PC-3 (cell line): ENCODE data around the gene HSPA1L. TPM values are rescaled to one million over a fixed set of nuclear protein-coding genes. Genes with fewer than 3 reads are reported as not detected.
A peak's percentile ranks its signal among the peaks of the same experiment; 100 is the strongest.

ENCODE experiments used
- ATAC-seq: fragments of 200-7000 bp; cut with Tn5 transposase; 2 replicates; pipeline ENCODE4 v1.9.1; 2020; ENCODE audit warnings: mild to moderate bottlenecking, moderate library complexity
- BruUV-seq: library from RNA; stranded (reverse); fragments of 400-500 nt; replicated peaks from 2 replicates; lab custom pipeline; 2021; lab: Mats Ljungman, UMichigan
- CTCF ChIA-PET: fragments of 300-600 bp; sonication (Branson Sonifier 250); formaldehyde crosslinking; loops from one replicate; lab custom pipeline; 2022; ENCODE audit warnings: antibody characterized with exemption; lab: Charles Lee
- POLR2A ChIA-PET: fragments of 300-600 bp; sonication (Branson Sonifier 250); formaldehyde crosslinking; loops from one replicate; lab custom pipeline; 2022; ENCODE audit warnings: antibody characterized with exemption; ENCODE audit not compliant: unreplicated experiment; lab: Charles Lee
- DNase-seq: peaks from one replicate; pipeline ENCODE4 v3.0.0-alpha.2; 2015
- H2AFZ ChIP-seq: fragments of 300-600 bp; sonication (generic); 2 replicates; pipeline ENCODE4 v1.6.0; 2016; ENCODE audit warnings: antibody characterized with exemption, low read length
- H3F3A ChIP-seq: fragments of 300-600 bp; sonication (generic); one replicate; pipeline ENCODE4 v1.6.0; 2017; ENCODE audit warnings: antibody characterized with exemption, low read length, control low read depth, mild to moderate bottlenecking; ENCODE audit not compliant: unreplicated experiment
- H3K27ac ChIP-seq: fragments of 300-600 bp; sonication (generic); 2 replicates; pipeline ENCODE4 v1.5.1; 2016; ENCODE audit warnings: mild to moderate bottlenecking, low read length
- H3K27me3 ChIP-seq: fragments of 300-600 bp; sonication (generic); 2 replicates; pipeline ENCODE4 v1.6.1; 2016; ENCODE audit warnings: low read length, mixed read lengths
- H3K36me3 ChIP-seq: fragments of 300-600 bp; sonication (generic); 2 replicates; pipeline ENCODE4 v1.6.1; 2016; ENCODE audit warnings: low read depth, mixed run types, low read length, mixed read lengths
- H3K4me1 ChIP-seq: fragments of 300-600 bp; sonication (generic); 2 replicates; pipeline ENCODE4 v1.5.1; 2016; ENCODE audit warnings: low read length; ENCODE audit not compliant: insufficient read depth
- H3K4me2 ChIP-seq: fragments of 300-600 bp; sonication (generic); 2 replicates; pipeline ENCODE4 v1.6.0; 2016; ENCODE audit warnings: low read length
- H3K4me3 ChIP-seq: fragments of 300-600 bp; sonication (generic); 2 replicates; pipeline ENCODE4 v1.5.1; 2016; ENCODE audit warnings: mild to moderate bottlenecking, low read length, mixed read lengths
- H3K79me2 ChIP-seq: fragments of 300-600 bp; sonication (generic); 2 replicates; pipeline ENCODE4 v1.6.1; 2017; ENCODE audit warnings: low read length, mixed read lengths
- H3K9ac ChIP-seq: fragments of 300-600 bp; sonication (generic); 2 replicates; pipeline ENCODE4 v1.6.0; 2016; ENCODE audit warnings: mild to moderate bottlenecking, low read length
- H3K9me2 ChIP-seq: fragments of 300-600 bp; sonication (generic); replicated peaks from 2 replicates; pipeline ENCODE4 v1.6.1; 2016; ENCODE audit warnings: mixed run types, low read length, mixed read lengths
- H3K9me3 ChIP-seq: fragments of 300-600 bp; sonication (generic); 2 replicates; pipeline ENCODE4 v1.6.1; 2016; ENCODE audit warnings: low read length, mixed read lengths
- H4K20me1 ChIP-seq: fragments of 300-600 bp; sonication (generic); 2 replicates; pipeline ENCODE4 v1.6.1; 2016; ENCODE audit warnings: low read length, mixed read lengths
- CTCF ChIP-seq: fragments of 300-600 bp; sonication (generic); conservative IDR thresholded peaks from 2 replicates; pipeline ENCODE4 v1.5.1; 2017; ENCODE audit warnings: antibody characterized with exemption, low read depth, mild to moderate bottlenecking, low read length
- EZH2 ChIP-seq: fragments of 300-600 bp; sonication (generic); IDR thresholded peaks from one replicate; pipeline ENCODE4 v1.6.1; 2017; ENCODE audit warnings: antibody characterized with exemption, mild to moderate bottlenecking, low read length; ENCODE audit not compliant: unreplicated experiment
- EZH2phosphoT487 ChIP-seq: fragments of 300-600 bp; sonication (generic); IDR thresholded peaks from 2 replicates; pipeline ENCODE4 v1.6.1; 2018; ENCODE audit warnings: mild to moderate bottlenecking, antibody characterized with exemption, low read length, borderline replicate concordance
- intact Hi-C: fragments of 100-400 bp; cut with micrococcal nuclease; formaldehyde crosslinking; loops from 2 replicates; pipeline ENCODE4 v1.9.0; 2023
- total RNA-seq: library from RNA; depleted of rRNA; stranded (reverse); fragments of >200 nt; gene quantifications from 2 replicates; pipeline ENCODE4 v1.2.3, GENCODE V29; 2014

The HSPA1L gene
- total RNA-seq, 1 experiment from 2014 or later: 0.26 TPM

- H3K9me3 ChIP-seq: no peaks in the 10 kb centered on the region
- CTCF ChIA-PET: interaction anchor here (0.6 to 1.0 kb wide), 3 partner anchors 10 to 39 kb away, joined by 3 to 7 read pairs (median 6); partner anchors contain the start of gene ZBTB12
- no peaks in the 10 kb centered on the region for H3K27me3 ChIP-seq
- ATAC-seq (peak; percentile 96), DNase-seq (peak; percentile 100)
- H3K36me3 ChIP-seq: peaks cover 7% of the 10 kb centered on the region
- H3K27ac ChIP-seq: peak within 1 kb of the TSS; percentile 77
- peak within 1 kb of the TSS; percentile 95 for H3K4me2 ChIP-seq
- H3K9me2 ChIP-seq: no peaks in the 10 kb centered on the region
- BruUV-seq: TSS peak; percentile 61
- TF ChIP-seq CTCF (no peak), EZH2 (no peak), EZH2phosphoT487 (no peak)
- H3K9ac ChIP-seq: peak within 1 kb of the TSS; percentile 63
- peak within 1 kb of the TSS; percentile 83 for H2AFZ ChIP-seq
- 0 out of 2 replicates have a peak, but pooled peaks cover 5% of the 10 kb centered on the region for H3K79me2 ChIP-seq
- H3K4me1 ChIP-seq: peaks cover 5% of the 10 kb centered on the region; the same call in 1 of the 2 replicates
- peak within 1 kb of the TSS; percentile 79 for H3K4me3 ChIP-seq
- H4K20me1 ChIP-seq: no peaks in the 10 kb centered on the region
- intact Hi-C loops: loop anchor here (1.0 to 10.0 kb wide), 4 partner anchors 28 to 178 kb away; partner anchors contain the start of genes EHMT2 and LY6G5C
- no peaks in the 10 kb centered on the region for H3F3A ChIP-seq
- POLR2A ChIA-PET: interaction anchor here (0.6 to 1.0 kb wide), 5 partner anchors 10 to 47 kb away, joined by 4 to 13 read pairs (median 6); partner anchors contain the start of genes HSPA1A, HSPA1B and HSPA1L
Measured at GRCh38 chr6:31862344-31863235, 47.5 kb upstream of the HSPA1L start, which contains the start of gene NEU1. TSS of gene NEU1 (minus strand) at chr6:31862821. CDS start at chr6:31862776, 45 bp downstream.

- peaks cover 5% of the 10 kb centered on the region; the same call in 1 of the 2 replicates for H3K4me1 ChIP-seq
- BruUV-seq: no TSS peak
- DNase-seq: no peak
- ChIA-PET CTCF (no interaction called here), POLR2A (no interaction called here)
- peaks cover 7% of the 10 kb centered on the region for H3K36me3 ChIP-seq
- H3K9ac ChIP-seq: peak overlapping the region; percentile 63
- H3K27ac ChIP-seq: no peak overlapping the region
- no peaks in the 10 kb centered on the region for H4K20me1 ChIP-seq
- peak overlapping the region; percentile 95 for H3K4me2 ChIP-seq
- peak overlapping the region; percentile 78 for H3K4me3 ChIP-seq
- intact Hi-C loops: loop anchor here (2.0 to 10.0 kb wide), 3 partner anchors 35 to 177 kb away; partner anchors contain the start of genes EHMT2 and LY6G5C
- ATAC-seq: no peak
- H3F3A ChIP-seq: no peaks in the 10 kb centered on the region
- TF ChIP-seq EZH2phosphoT487: no peak
- no peak for TF ChIP-seq CTCF
- no peak for TF ChIP-seq EZH2
- H3K79me2 ChIP-seq: 0 out of 2 replicates have a peak, but pooled peaks cover 5% of the 10 kb centered on the region
- no peaks in the 10 kb centered on the region for H3K27me3 ChIP-seq
- H3K9me2 ChIP-seq: no peaks in the 10 kb centered on the region
- peak overlapping the region; percentile 65 for H2AFZ ChIP-seq
- H3K9me3 ChIP-seq: no peaks in the 10 kb centered on the region
Measured at GRCh38 chr6:31861919-31862343, 46.8 kb upstream of the HSPA1L start.
